ENCODE results near the gene FILIP1L. TPM values are rescaled to one million over a fixed set of nuclear protein-coding genes. Genes with fewer than 3 reads are reported as not detected.
A peak's percentile ranks its signal among the peaks of the same experiment; 100 is the strongest.

Gene FILIP1L
- total and polyA plus RNA-seq, 2 of the 4 experiments (the other 2 are of a cell fraction), result 11.5 to 19.9 TPM

GRCh38 chr3:99981138-99981537 lies 133.2 kb downstream of the FILIP1L start:
- DNase-seq (no peak), ATAC-seq (ENCODE audit: low read depth) (no peak)
- CTCF ChIA-PET, result interaction anchor here (0.5 kb wide), 1 partner anchor 8 kb away, joined by 3 read pairs; no protein-coding TSS in a partner anchor
- Histone ChIP-seq H3K36me3 (ENCODE audit: control insufficient read depth, insufficient read depth, low read length) (no peaks in the 10 kb centered on the region), H3K9me1 (ENCODE audit: insufficient read depth, low read length) (no peaks in the 10 kb centered on the region), H3K18ac (ENCODE audit: low read depth, low read length) (no peak overlapping the region), H2BK15ac (ENCODE audit: low read depth, low read length) (no peak overlapping the region), H3K27ac (ENCODE audit: insufficient read depth, low read length) (no peak overlapping the region), H3K27me3 (ENCODE audit: control insufficient read depth, insufficient read depth, low read length) (no peaks in the 10 kb centered on the region), H3K23ac (ENCODE audit: low read depth, low read length) (no peak overlapping the region), H2BK120ac (ENCODE audit: low read depth, low read length) (no peak overlapping the region), H3K56ac (ENCODE audit: extremely low read depth, insufficient read depth, low read length) (no peak overlapping the region), H2BK20ac (ENCODE audit: low read depth, low read length) (no peak overlapping the region), H2BK5ac (ENCODE audit: low read depth, low read length, poor library complexity, severe bottlenecking) (no peak overlapping the region), H3K9ac (ENCODE audit: low read depth, low read length) (no peak overlapping the region), H3K79me1 (ENCODE audit: low read depth in 1 of 2, low read length in 2 of 2) (no peaks in the 10 kb centered on the region), H2AFZ (replicated peaks; ENCODE audit: low read length, poor library complexity) (no peak overlapping the region), H4K5ac (ENCODE audit: low read depth, low read length) (no peak overlapping the region), H3K9me3 (ENCODE audit: control insufficient read depth, insufficient read depth, low read length) (0 out of 2 replicates have a peak, but pooled peaks cover 2% of the 10 kb centered on the region), H2AK9ac (replicated peaks; ENCODE audit: low read depth, low read length, poor library complexity) (no peak overlapping the region), H3K4me3 (ENCODE audit: insufficient read depth, low read depth, low read length) (no peak overlapping the region), H2AK5ac (ENCODE audit: low read depth, low read length) (no peak overlapping the region), H4K8ac (ENCODE audit: low read depth in 2 of 2, low read length in 2 of 2) (no peak overlapping the region), H4K91ac (ENCODE audit: insufficient read depth, low read depth, low read length) (no peak overlapping the region), H3K14ac (replicated peaks; ENCODE audit: low read depth, low read length) (no peak overlapping the region), H3K4me1 (ENCODE audit: control insufficient read depth, insufficient read depth, low read length) (0 out of 2 replicates have a peak, but pooled peaks cover 2% of the 10 kb centered on the region), H3K4me2 (ENCODE audit: low read depth, low read length) (no peak overlapping the region), H4K20me1 (ENCODE audit: insufficient read depth, low read length) (no peaks in the 10 kb centered on the region), H3K4ac (ENCODE audit: low read depth, low read length) (peak overlapping the region; percentile 5; the same call in 1 of the 2 replicates)
- no CpG with 5 or more reads among the region's 1 CpG for WGBS, 2 experiments (ENCODE audit: extremely low coverage in 2 of 2, insufficient read length in 1 of 2)
- no TSS peak for BruUV-seq (replicated peaks)
- POLR2A ChIA-PET (ENCODE audit: unreplicated experiment), result no interaction called here
- intact Hi-C loops (cut with micrococcal nuclease) (no loop called here), in situ Hi-C loops (cut with MboI; ENCODE audit: low sequenced_read_pairs) (no loop called here), dilution Hi-C loops (cut with HindIII; ENCODE audit: low sequenced_read_pairs, unreplicated experiment) (no loop called here)
- no peak for TF ChIP-seq CTCF (conservative IDR thresholded peaks at IDR 0.05; ENCODE audit: low read depth, low read length)
- TF ChIP-seq, protein P1, sequence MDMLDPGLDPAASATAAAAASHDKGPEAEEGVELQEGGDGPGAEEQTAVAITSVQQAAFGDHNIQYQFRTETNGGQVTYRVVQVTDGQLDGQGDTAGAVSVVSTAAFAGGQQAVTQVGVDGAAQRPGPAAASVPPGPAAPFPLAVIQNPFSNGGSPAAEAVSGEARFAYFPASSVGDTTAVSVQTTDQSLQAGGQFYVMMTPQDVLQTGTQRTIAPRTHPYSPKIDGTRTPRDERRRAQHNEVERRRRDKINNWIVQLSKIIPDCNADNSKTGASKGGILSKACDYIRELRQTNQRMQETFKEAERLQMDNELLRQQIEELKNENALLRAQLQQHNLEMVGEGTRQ (IDR thresholded peaks at IDR 0.05; ENCODE audit: low read depth, low read length), result no peak
- no peak for TF ChIP-seq RFX5 (IDR thresholded peaks at IDR 0.05; ENCODE audit: low read depth, low read length)
- TF ChIP-seq, protein P2, sequence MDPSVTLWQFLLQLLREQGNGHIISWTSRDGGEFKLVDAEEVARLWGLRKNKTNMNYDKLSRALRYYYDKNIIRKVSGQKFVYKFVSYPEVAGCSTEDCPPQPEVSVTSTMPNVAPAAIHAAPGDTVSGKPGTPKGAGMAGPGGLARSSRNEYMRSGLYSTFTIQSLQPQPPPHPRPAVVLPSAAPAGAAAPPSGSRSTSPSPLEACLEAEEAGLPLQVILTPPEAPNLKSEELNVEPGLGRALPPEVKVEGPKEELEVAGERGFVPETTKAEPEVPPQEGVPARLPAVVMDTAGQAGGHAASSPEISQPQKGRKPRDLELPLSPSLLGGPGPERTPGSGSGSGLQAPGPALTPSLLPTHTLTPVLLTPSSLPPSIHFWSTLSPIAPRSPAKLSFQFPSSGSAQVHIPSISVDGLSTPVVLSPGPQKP (IDR thresholded peaks at IDR 0.05; ENCODE audit: borderline replicate concordance, low read depth, low read length), result no peak
- TF ChIP-seq FOS (IDR thresholded peaks at IDR 0.05; ENCODE audit: low read depth, low read length), result no peak
- no peak for TF ChIP-seq NFE2L2 (IDR thresholded peaks at IDR 0.05; ENCODE audit: low read depth, low read length)
- no peak for TF ChIP-seq CHD1 (IDR thresholded peaks at IDR 0.05; ENCODE audit: low read depth, low read length)
- no peak for TF ChIP-seq MAZ (IDR thresholded peaks at IDR 0.05; ENCODE audit: borderline replicate concordance, low read depth, low read length)
- no peak for TF ChIP-seq RCOR1 (IDR thresholded peaks at IDR 0.05; ENCODE audit: insufficient replicate concordance, low read length)
- no peak for TF ChIP-seq CEBPB (IDR thresholded peaks at IDR 0.05; ENCODE audit: low read depth, low read length)
- TF ChIP-seq POLR2A (IDR thresholded peaks at IDR 0.05; ENCODE audit: low read depth, low read length), result no peak

Measured in IMR-90 (cell line).